K562 treated with DMSO at 1 percent for 4 hours (cell line): Measurements from ENCODE around the gene CMC2. TPM values are rescaled to one million over a fixed set of nuclear protein-coding genes. Genes with fewer than 3 reads are reported as not detected.

Experiments used
- total RNA-seq: library from RNA; unstranded; fragments of 300-600 nt; gene quantifications from 2 replicates; pipeline ENCODE4 v1.2.3, GENCODE V29; 2022; ENCODE audit not compliant: insufficient read depth

Gene CMC2
- 184 and 191 TPM in 2 replicates for total RNA-seq

DNA sequence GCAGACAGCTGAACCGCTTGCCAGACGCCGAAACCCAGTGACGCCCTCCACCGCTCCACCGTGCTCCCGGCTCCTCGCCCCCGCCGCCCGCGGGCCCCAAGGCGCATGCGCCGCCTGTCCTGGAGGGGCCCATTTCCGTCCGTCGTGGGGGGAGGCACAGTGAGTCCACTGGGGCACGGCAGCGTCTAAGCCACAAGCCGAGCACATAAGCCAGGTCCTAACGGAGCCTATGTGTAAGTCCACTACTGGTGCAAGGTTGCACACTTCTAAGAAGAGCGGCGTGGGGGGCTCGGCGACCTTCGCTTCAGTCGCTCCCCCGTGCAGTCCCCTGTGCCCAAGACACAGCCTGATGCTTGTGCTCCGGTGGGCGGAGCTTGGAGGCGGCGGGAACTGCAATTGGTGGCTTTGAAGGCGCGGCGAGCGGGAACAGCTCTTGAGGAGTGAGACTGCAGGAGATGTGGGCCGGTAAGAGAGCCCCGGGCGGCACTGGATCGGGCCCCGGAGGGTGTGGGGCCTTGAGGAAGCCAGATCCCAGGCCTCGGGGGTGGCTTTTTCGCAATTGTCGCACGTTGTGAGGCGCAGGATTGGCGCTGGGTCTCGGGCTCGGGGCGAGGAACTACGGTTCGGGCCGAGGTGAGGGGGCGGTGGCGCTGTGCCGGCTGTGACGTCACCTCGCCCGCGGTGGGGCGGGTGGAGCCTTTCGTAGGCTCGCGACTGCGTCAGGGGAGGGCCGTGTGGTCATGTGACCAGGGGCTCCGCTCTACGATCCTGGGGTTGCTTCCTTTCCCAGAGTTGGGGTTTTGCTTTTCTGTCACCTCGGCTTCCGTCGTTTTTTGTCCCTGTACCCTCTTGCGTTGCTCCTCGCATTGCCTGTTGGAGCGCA, at the start of gene CMC2, which contains the start of gene CENPN:
TSS of gene CMC2 (minus strand) at position 73 of the 883 bp plus-strand sequence. CDS start 9,491 bp downstream, outside the sequence.
TSS of gene CENPN (plus strand) at position 402 of the 883 bp plus-strand sequence. CDS start 4,726 bp downstream, outside the sequence.

DNA sequence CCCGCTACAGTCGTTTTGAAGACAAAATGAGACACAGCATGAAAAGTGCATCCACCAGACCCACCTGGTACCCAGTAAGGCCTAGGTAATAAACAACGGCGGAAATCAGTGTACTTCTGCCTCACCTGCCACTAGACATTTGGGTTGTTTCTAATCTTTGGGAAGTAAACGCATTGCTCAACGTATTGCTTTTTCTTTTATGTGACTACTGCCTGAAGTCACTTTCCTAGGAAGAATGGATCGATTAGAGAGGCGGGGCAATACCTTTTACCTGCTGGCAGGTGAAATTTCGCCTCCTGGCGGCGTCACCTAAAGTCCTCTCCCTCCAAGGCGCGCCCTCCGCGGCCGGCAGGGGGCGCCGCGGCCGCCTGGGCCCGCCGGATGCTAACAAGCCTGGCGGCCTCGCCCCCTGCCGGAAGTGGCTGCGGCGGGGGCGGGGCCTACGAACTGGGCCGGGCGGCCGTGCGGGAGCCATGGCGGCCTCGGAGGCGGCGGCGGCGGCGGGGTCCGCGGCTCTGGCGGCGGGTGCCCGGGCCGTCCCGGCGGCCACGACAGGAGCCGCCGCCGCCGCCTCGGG, 28.8 kb upstream of the CMC2 start, which contains the start of gene ATMIN:
TSS of gene ATMIN (plus strand) at position 445 of the 577 bp plus-strand sequence. CDS start at position 474, 29 bp downstream.

Other genes starting within 250 kb of the CMC2 start
- not detected in 2 replicates for gene CDYL2, start 202.3 kb downstream of the CMC2 start, total RNA-seq
- 174 and 179 TPM in 2 replicates for gene CENPN, start 329 bp upstream of the CMC2 start, total RNA-seq
- 14.1 and 20.4 TPM in 2 replicates for gene ATMIN, start 29.0 kb upstream of the CMC2 start, total RNA-seq
- gene C16orf46, start 70.4 kb upstream of the CMC2 start, total RNA-seq: not detected in 2 replicates
- gene GCSH, start 89.5 kb upstream of the CMC2 start, total RNA-seq: 16.3 and 21.0 TPM in 2 replicates
- not detected in 2 replicates for gene BCO1, start 231.8 kb upstream of the CMC2 start, total RNA-seq